BLaER1 (cell line): Measurements from ENCODE around the gene ZNF100.

Experiments
- H3K27ac ChIP-seq: shearing (Covaris generic); formaldehyde crosslinking; 2 replicates; pipeline ENCODE4 v1.8.1; 2022
- H3K27me3 ChIP-seq: shearing (Covaris generic); formaldehyde crosslinking; 2 replicates; pipeline ENCODE4 v1.8.1; 2022
- H3K36me3 ChIP-seq: shearing (Covaris generic); formaldehyde crosslinking; 2 replicates; pipeline ENCODE4 v1.8.1; 2022
- H3K4me1 ChIP-seq: shearing (Covaris generic); formaldehyde crosslinking; 2 replicates; pipeline ENCODE4 v1.8.1; 2022
- H3K4me2 ChIP-seq: shearing (Covaris generic); formaldehyde crosslinking; 2 replicates; pipeline ENCODE4 v1.8.1; 2022
- H3K4me3 ChIP-seq: shearing (Covaris generic); formaldehyde crosslinking; 2 replicates; pipeline ENCODE4 v1.8.1; 2022
- H3K9ac ChIP-seq: shearing (Covaris generic); formaldehyde crosslinking; 2 replicates; pipeline ENCODE4 v1.8.1; 2022
- H3K9me3 ChIP-seq: shearing (Covaris generic); formaldehyde crosslinking; 2 replicates; pipeline ENCODE4 v1.8.1; 2022
- H4K20me1 ChIP-seq: shearing (Covaris generic); formaldehyde crosslinking; 2 replicates; pipeline ENCODE4 v1.8.1; 2022
- Cebpa-rat ChIP-seq: shearing (Covaris generic); IDR thresholded peaks from 2 replicates; pipeline ENCODE4 v1.8.1; 2022

ZNF100 gene

GRCh38 chr19:21705393-21705792, 62.0 kb downstream of the ZNF100 start:
- no peak overlapping the region for H3K9ac ChIP-seq
- no peak overlapping the region for H3K4me3 ChIP-seq

GRCh38 chr19:21704320-21704719, 63.1 kb downstream of the ZNF100 start:
- no peak for TF ChIP-seq Cebpa-rat
- Histone ChIP-seq H3K27me3 (no peaks in the 10 kb centered on the region), H3K4me2 (no peak overlapping the region), H3K36me3 (no peaks in the 10 kb centered on the region), H4K20me1 (no peaks in the 10 kb centered on the region), H3K9me3 (peaks cover 28% of the 10 kb centered on the region), H3K4me1 (no peaks in the 10 kb centered on the region), H3K27ac (no peak overlapping the region), H3K9ac (no peak overlapping the region), H3K4me3 (no peak overlapping the region)

More at GRCh38 chr19:21705393-21705792, 62.0 kb downstream of the ZNF100 start:
- Histone ChIP-seq H3K36me3 (no peaks in the 10 kb centered on the region), H3K4me2 (no peak overlapping the region), H4K20me1 (no peaks in the 10 kb centered on the region), H3K4me1 (no peaks in the 10 kb centered on the region), H3K27me3 (no peaks in the 10 kb centered on the region), H3K27ac (no peak overlapping the region), H3K9me3 (peaks cover 34% of the 10 kb centered on the region)
- no peak for TF ChIP-seq Cebpa-rat

GRCh38 chr19:21699197-21699596, 68.2 kb downstream of the ZNF100 start:
- no peak for TF ChIP-seq Cebpa-rat
- H3K4me1 ChIP-seq = no peaks in the 10 kb centered on the region
- H3K9ac ChIP-seq = no peak overlapping the region
- no peak overlapping the region for H3K4me3 ChIP-seq
- no peaks in the 10 kb centered on the region for H4K20me1 ChIP-seq
- H3K36me3 ChIP-seq = no peaks in the 10 kb centered on the region
- H3K27ac ChIP-seq = no peak overlapping the region
- H3K4me2 ChIP-seq = no peak overlapping the region
- H3K9me3 ChIP-seq = 0 out of 2 replicates have a peak, but pooled peaks cover 4% of the 10 kb centered on the region
- no peaks in the 10 kb centered on the region for H3K27me3 ChIP-seq

- Histone ChIP-seq H3K4me1 (no peaks in the 10 kb centered on the region), H3K4me2 (no peak overlapping the region), H4K20me1 (no peaks in the 10 kb centered on the region), H3K27ac (no peak overlapping the region), H3K36me3 (no peaks in the 10 kb centered on the region), H3K4me3 (no peak overlapping the region), H3K9ac (no peak overlapping the region), H3K9me3 (0 out of 2 replicates have a peak, but pooled peaks cover 4% of the 10 kb centered on the region), H3K27me3 (no peaks in the 10 kb centered on the region)
- no peak for TF ChIP-seq Cebpa-rat
These were observed 69.2 kb downstream of the ZNF100 start for GRCh38 chr19:21698215-21698614.

GRCh38 chr19:21697698-21698097, 69.7 kb downstream of the ZNF100 start:
- Histone ChIP-seq H3K36me3 (no peaks in the 10 kb centered on the region), H3K4me1 (no peaks in the 10 kb centered on the region), H3K27ac (no peak overlapping the region), H4K20me1 (no peaks in the 10 kb centered on the region), H3K9ac (no peak overlapping the region), H3K4me2 (no peak overlapping the region), H3K9me3 (0 out of 2 replicates have a peak, but pooled peaks cover 2% of the 10 kb centered on the region), H3K4me3 (no peak overlapping the region), H3K27me3 (no peaks in the 10 kb centered on the region)
- TF ChIP-seq Cebpa-rat = no peak

GRCh38 chr19:21694171-21694906, 73.0 kb downstream of the ZNF100 start:
- Histone ChIP-seq H3K27ac (no peak overlapping the region), H3K36me3 (no peaks in the 10 kb centered on the region), H3K4me1 (no peaks in the 10 kb centered on the region), H4K20me1 (no peaks in the 10 kb centered on the region), H3K4me3 (no peak overlapping the region), H3K4me2 (no peak overlapping the region), H3K9me3 (no peaks in the 10 kb centered on the region), H3K27me3 (no peaks in the 10 kb centered on the region), H3K9ac (no peak overlapping the region)
- no peak for TF ChIP-seq Cebpa-rat

- no peaks in the 10 kb centered on the region for H3K9me3 ChIP-seq
- H3K36me3 ChIP-seq = no peaks in the 10 kb centered on the region
- no peaks in the 10 kb centered on the region for H3K27me3 ChIP-seq
- H3K4me1 ChIP-seq = no peaks in the 10 kb centered on the region
- H3K27ac ChIP-seq = no peak overlapping the region
- TF ChIP-seq Cebpa-rat = no peak
- H4K20me1 ChIP-seq = no peaks in the 10 kb centered on the region
- H3K4me2 ChIP-seq = no peak overlapping the region
- H3K9ac ChIP-seq = no peak overlapping the region
- H3K4me3 ChIP-seq = no peak overlapping the region
These were observed 74.0 kb downstream of the ZNF100 start for GRCh38 chr19:21693399-21693798.

GRCh38 chr19:21691661-21692060, 75.7 kb downstream of the ZNF100 start:
- no peak overlapping the region for H3K4me3 ChIP-seq
- H3K36me3 ChIP-seq = no peaks in the 10 kb centered on the region
- H4K20me1 ChIP-seq = no peaks in the 10 kb centered on the region
- no peaks in the 10 kb centered on the region for H3K9me3 ChIP-seq
- no peak for TF ChIP-seq Cebpa-rat
- no peak overlapping the region for H3K9ac ChIP-seq
- H3K27ac ChIP-seq = no peak overlapping the region
- H3K4me2 ChIP-seq = no peak overlapping the region
- no peaks in the 10 kb centered on the region for H3K27me3 ChIP-seq
- H3K4me1 ChIP-seq = no peaks in the 10 kb centered on the region

- Histone ChIP-seq H4K20me1 (no peaks in the 10 kb centered on the region), H3K27ac (no peak overlapping the region), H3K4me1 (no peaks in the 10 kb centered on the region), H3K36me3 (no peaks in the 10 kb centered on the region), H3K27me3 (no peaks in the 10 kb centered on the region), H3K9ac (no peak overlapping the region), H3K4me2 (no peak overlapping the region), H3K9me3 (peaks cover 3% of the 10 kb centered on the region; the same call in 1 of the 2 replicates), H3K4me3 (no peak overlapping the region)
- TF ChIP-seq Cebpa-rat = no peak
These were observed 78.9 kb downstream of the ZNF100 start for GRCh38 chr19:21688464-21688863.

GRCh38 chr19:21680671-21681070, 86.7 kb downstream of the ZNF100 start:
- H3K27me3 ChIP-seq = no peaks in the 10 kb centered on the region
- H3K4me1 ChIP-seq = no peaks in the 10 kb centered on the region
- no peak overlapping the region for H3K4me2 ChIP-seq
- no peak overlapping the region for H3K27ac ChIP-seq
- no peaks in the 10 kb centered on the region for H3K36me3 ChIP-seq
- H3K4me3 ChIP-seq = no peak overlapping the region
- TF ChIP-seq Cebpa-rat = no peak
- H3K9me3 ChIP-seq = peaks cover 38% of the 10 kb centered on the region
- H4K20me1 ChIP-seq = no peaks in the 10 kb centered on the region
- no peak overlapping the region for H3K9ac ChIP-seq
